Measurements from ENCODE around the gene ARSI.

GRCh38 chr5:150283904-150284303 lies 18.8 kb downstream of the ARSI start:
- TF ChIP-seq CTCF (conservative IDR thresholded peaks at IDR 0.05; ENCODE audit: low read depth, low read length) (no peak), RCOR1 (IDR thresholded peaks at IDR 0.05; ENCODE audit: insufficient replicate concordance, low read length) (no peak), BHLHE40 (IDR thresholded peaks at IDR 0.05; ENCODE audit: low read depth, low read length) (no peak), USF2 (IDR thresholded peaks at IDR 0.05; ENCODE audit: low read depth, low read length) (no peak)
